ENCODE results near the gene NCBP3.

DNA sequence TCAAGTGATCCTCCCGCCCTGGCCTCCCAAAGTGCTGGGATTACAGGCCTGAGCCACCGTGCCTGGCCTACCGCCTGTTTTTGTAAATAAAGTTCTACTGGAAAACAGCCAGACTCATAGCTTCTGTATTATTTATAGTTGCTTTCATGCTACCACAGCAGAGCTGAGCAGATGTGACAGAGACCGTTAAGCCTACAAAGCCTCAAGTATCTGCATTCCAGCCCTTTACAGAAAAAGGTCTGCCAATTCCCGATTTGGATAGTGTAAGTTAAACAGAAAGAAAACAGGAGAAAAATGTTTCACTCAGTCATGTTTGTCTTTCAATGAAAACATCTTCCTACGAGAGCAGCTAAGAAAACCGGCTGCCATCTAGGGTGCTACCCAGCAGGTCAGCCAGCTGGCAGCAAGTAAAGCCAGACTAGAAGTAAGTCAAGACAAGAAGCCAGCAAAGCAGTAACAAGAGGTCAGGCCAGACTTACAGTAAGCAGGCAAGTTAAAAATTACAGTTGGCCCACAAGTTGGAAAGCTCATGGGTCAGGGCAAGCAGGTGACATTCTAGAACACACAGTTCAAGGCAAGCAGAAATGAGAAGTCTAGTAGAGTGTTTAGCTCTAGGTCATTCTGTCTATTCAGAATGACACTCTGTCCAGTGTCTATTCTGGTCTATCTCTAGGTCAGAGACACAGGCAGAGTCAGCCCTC is 17.7 kb downstream of the NCBP3 start:
- TF ChIP-seq, protein P1, sequence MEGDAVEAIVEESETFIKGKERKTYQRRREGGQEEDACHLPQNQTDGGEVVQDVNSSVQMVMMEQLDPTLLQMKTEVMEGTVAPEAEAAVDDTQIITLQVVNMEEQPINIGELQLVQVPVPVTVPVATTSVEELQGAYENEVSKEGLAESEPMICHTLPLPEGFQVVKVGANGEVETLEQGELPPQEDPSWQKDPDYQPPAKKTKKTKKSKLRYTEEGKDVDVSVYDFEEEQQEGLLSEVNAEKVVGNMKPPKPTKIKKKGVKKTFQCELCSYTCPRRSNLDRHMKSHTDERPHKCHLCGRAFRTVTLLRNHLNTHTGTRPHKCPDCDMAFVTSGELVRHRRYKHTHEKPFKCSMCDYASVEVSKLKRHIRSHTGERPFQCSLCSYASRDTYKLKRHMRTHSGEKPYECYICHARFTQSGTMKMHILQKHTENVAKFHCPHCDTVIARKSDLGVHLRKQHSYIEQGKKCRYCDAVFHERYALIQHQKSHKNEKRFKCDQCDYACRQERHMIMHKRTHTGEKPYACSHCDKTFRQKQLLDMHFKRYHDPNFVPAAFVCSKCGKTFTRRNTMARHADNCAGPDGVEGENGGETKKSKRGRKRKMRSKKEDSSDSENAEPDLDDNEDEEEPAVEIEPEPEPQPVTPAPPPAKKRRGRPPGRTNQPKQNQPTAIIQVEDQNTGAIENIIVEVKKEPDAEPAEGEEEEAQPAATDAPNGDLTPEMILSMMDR (IDR thresholded peaks at IDR 0.05; ENCODE audit: low read length), result no peak
- TF ChIP-seq EZH2phosphoT487 (IDR thresholded peaks at IDR 0.05; ENCODE audit: low read length) (no peak), EZH2 (optimal IDR thresholded peaks at IDR 0.05; ENCODE audit: low read depth, low read length) (no peak)

Measured in MM.1S (cell line).